ENCODE measurements around the gene TMEM256.

DNA sequence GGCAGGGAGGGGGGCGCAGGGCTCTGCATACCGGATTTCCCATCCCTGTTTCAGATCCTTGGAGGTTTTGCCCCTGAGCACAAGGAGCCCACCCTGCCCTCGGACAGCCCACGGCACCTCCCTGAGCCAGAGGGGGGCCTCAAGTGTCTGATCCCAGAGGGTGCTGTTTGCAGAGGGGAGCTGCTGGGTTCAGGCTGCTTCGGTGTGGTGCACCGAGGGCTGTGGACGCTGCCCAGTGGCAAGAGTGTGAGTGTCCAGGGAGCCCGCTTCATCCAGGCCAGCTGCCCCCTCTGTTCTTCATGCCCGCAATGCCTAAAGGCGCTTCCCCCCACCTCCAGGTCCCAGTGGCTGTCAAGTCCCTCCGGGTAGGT, 20.5 kb downstream of the TMEM256 start:
- no peak for TF ChIP-seq POLR2A (IDR thresholded peaks at IDR 0.05)
- TF ChIP-seq, protein P1, sequence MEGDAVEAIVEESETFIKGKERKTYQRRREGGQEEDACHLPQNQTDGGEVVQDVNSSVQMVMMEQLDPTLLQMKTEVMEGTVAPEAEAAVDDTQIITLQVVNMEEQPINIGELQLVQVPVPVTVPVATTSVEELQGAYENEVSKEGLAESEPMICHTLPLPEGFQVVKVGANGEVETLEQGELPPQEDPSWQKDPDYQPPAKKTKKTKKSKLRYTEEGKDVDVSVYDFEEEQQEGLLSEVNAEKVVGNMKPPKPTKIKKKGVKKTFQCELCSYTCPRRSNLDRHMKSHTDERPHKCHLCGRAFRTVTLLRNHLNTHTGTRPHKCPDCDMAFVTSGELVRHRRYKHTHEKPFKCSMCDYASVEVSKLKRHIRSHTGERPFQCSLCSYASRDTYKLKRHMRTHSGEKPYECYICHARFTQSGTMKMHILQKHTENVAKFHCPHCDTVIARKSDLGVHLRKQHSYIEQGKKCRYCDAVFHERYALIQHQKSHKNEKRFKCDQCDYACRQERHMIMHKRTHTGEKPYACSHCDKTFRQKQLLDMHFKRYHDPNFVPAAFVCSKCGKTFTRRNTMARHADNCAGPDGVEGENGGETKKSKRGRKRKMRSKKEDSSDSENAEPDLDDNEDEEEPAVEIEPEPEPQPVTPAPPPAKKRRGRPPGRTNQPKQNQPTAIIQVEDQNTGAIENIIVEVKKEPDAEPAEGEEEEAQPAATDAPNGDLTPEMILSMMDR (IDR thresholded peaks at IDR 0.05), result no peak

Data from breast epithelium (tissue), 3 donors.